ENCODE data around the gene TNXB.

The TNXB gene

DNA sequence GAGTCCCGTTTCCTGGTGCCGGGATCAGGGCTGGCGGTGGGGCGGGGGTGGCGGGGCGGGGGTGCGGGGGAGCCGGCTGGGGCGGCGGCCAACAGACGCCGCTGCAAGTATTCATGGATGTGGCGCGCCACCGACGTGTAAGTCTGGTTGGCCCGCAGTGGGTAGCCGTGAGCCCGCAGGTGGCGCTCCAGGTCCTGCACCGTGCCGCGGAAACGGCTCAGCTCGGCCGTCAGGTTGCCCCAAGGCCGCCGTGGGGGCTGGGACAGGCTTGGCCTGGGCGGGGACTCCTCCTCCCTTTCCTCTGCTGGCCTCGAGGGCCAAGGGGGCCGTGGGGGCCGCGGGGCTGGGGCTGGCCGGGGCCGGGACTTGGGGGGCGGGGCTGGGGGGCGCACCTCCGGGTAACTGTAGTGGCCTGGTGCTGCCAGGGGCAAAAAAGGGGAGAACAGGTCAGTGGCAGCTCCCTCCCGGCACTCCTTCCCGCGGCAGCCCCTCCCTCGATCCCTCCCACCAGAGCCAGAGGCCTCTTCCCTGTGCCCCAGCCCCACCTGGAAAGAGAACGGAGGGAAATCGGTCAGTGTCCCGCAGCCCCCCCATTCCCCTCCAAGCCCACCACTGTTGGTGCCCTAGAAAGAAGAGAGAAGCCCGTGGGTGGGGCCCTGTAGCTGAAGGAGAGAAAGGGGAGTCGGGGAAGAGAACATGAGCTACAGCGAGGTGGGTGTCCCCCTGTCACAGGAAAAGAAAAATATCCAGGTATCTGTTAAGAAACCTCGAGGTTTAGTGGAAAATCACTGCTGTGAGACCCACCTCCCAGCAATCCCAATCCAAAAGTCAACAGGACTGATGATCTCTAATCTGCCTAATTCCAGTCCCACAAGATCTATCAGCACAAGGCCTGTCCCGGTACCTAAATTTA lies 21.3 kb downstream of the TNXB start:
- H3K4me3 ChIP-seq (ENCODE audit: low read length): no peak overlapping the region
- peak; percentile 30 for DNase-seq (ENCODE audit: low read depth)
- peak; percentile 62 for TF ChIP-seq CTCF (conservative IDR thresholded peaks at IDR 0.05; ENCODE audit: low read depth, low read length)

DNA sequence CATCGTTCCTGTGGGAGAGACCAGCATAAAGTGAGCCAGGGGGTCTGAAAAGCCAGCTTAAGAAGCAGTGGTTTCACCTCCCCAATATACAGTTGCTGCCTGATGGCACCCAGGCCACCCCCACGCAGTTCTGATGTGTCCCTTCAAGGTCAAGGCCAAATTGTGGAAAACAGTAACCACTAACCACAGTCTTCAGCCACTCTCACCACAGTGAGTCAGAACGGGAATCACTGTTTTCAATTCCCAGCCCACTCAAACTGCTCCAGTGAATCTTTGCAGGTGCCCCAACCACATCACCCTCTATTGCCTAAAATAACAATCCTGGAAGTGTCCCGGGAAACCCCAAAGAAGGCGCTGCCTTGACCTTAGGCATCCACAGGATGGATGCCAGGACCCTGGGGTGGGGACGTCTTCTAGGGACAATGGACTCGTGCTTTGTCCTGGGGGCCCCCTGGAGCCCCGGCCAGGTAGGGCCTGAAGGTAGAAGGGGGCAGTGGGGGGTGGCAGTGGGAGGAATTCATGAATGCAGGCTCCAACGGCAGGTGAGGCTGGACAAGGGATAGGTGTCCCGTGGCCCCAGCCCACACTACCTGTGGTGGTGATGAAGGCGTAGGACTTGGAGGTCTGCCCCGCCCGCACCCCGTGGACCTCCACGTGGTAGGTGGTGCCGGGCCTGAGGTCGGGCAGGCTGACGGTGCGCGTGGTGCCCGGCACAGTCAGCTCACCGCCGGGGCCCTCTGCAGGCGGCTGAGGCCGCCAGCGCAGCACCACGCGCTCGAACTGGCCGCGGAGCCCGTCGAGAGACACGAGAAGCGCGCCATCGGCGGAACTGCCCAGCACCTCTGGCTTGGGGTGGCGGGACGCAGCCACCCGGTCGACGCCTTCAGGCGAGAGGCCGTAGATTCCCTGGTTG lies 22.2 kb downstream of the TNXB start:
- peak; percentile 7 for DNase-seq (ENCODE audit: low read depth)
- no peak for TF ChIP-seq CTCF (conservative IDR thresholded peaks at IDR 0.05; ENCODE audit: low read depth, low read length)
- H3K4me3 ChIP-seq (ENCODE audit: low read length): no peak overlapping the region

DNA sequence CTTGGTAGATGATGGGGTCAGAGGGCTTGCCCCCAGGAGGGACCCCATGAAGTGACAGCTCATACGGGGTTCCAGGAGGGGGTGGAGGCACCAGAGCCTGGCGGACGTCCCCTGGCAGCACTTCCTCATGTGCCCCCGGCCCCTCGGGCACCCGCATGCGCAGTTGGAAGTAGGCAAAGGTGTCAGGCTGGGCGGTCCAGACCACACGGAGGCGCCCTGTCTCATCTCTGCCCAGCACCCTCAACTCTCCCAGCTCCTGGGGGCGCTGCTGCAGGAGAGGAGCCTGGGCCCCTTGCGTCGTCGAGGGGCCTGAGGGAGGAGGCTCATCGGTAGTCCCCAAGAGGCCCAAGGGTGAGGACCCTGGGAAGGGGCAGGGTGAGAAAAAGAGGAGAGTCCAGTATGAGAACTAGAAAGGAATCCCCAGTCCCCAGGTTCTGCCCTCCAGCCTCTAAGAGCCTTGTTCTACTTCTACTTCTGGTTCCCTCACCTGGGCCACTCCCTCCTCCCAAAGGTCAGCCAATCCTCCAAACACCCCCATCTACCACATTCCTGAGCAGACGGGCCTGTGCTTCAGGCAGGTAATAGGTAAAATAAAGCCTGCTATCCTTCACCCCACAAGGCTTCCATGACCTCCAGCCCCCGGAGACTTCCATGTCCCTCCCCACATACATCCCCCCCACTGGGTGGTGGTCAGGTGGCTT lies 23.2 kb downstream of the TNXB start:
- no peak for DNase-seq (ENCODE audit: low read depth)
- no peak overlapping the region for H3K4me3 ChIP-seq (ENCODE audit: low read length)
- no peak for TF ChIP-seq CTCF (conservative IDR thresholded peaks at IDR 0.05; ENCODE audit: low read depth, low read length)

DNA sequence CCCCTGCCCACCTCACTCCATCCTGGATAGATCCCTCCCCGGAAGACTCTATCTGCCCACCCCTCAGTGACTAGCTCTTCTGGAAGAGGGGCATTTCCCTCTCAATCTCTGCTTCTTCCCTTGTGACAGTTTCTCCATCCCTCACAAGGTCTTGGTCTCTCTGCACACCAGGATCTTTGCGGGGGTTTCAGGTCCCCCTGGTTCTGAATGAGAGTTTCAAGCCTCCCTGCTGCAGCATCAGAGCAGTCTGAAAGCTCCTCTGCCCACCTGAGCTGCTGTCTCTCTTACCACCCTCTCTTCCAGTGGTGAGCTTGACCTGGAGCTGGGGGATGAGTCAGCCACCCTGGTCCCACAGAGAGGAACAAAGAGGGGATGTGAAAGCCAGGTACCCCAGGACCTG lies 24.4 kb downstream of the TNXB start:
- no peak for TF ChIP-seq CTCF (conservative IDR thresholded peaks at IDR 0.05; ENCODE audit: low read depth, low read length)
- DNase-seq (ENCODE audit: low read depth): no peak
- no peak overlapping the region for H3K4me3 ChIP-seq (ENCODE audit: low read length)

GRCh38 chr6:32083812-32084768 lies 25.0 kb downstream of the TNXB start:
- DNase-seq (ENCODE audit: low read depth): no peak
- TF ChIP-seq CTCF (conservative IDR thresholded peaks at IDR 0.05; ENCODE audit: low read depth, low read length): no peak
- no peak overlapping the region for H3K4me3 ChIP-seq (ENCODE audit: low read length)

GRCh38 chr6:32082935-32083334 lies 26.2 kb downstream of the TNXB start:
- H3K4me3 ChIP-seq (ENCODE audit: low read length): no peak overlapping the region
- no peak for DNase-seq (ENCODE audit: low read depth)
- TF ChIP-seq CTCF (conservative IDR thresholded peaks at IDR 0.05; ENCODE audit: low read depth, low read length): no peak

Data from retinal pigment epithelial cell (primary cell).